Femur (tissue), 1 donor: ENCODE data around the gene MCM9.

Experiments
- DNase-seq: peaks from one replicate; pipeline ENCODE4 v3.0.0-alpha.2; 2017

MCM9 gene

DNA sequence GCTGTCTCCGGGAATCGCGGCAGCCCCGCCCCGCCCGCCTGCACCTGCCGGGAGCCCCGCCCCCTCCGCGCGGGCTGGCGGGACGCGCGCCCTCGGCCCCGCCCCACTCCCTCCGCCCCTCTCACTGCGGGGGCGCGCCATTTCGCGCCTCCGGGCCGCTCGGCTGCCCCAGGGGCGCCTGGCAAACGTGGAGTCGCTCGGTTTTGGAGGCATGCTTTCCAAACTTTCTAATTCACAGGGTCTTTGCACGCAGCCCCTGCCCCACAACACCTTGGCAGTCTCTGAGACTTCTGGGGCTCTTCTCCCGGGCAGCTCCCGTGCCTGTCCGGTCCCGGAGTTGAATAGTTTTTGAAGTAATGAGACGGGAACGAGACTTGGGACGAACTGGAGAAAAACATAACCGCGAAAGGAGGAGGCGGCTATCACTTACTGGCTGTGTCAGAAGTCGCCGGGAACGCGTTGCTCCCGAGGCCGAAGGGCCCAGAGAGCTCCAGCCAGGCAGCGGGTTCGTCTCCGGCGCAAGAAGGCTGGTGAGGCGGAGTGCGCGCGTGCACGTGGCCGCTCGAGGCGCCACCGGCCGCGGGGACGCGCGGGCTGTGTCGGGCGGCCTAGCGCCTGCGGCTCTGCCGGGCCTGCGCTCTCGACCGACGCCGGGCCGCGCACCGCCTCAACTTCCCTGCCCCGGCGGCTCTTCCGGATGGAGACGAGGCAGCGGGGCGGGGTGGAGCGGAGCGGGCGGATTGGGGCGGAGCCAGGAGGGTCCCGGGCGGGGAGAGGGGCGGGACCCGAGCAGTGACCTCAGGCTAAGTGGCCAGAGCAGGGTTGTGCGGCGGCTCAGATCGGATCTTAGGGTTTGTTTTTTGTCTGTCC, at the start of gene MCM9:
Gene MCM9, minus strand, starts transcription at position 699 of the 870 bp plus-strand sequence. CDS start 3,436 bp downstream, outside the sequence.
- peak; percentile 95 for DNase-seq

DNA sequence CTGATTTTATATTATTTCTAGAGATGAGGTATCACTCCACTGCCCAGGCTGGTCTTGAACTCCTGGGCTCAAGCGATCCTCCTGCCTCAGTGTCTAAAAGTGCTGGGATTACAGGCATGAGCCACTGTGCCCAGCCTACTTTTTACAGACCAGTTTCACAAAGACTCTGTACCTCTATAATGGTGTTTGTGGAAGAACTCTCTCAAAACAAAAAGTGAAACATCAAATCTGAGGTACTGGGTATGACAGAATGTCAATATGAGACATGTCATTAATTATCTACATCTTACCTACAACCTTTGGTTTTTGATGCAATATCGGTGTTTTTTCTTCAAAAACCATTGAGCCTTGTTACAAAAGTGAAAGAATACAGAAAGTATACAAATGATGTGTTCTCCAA, 49.4 kb upstream of the MCM9 start:
- no peak for DNase-seq

DNA sequence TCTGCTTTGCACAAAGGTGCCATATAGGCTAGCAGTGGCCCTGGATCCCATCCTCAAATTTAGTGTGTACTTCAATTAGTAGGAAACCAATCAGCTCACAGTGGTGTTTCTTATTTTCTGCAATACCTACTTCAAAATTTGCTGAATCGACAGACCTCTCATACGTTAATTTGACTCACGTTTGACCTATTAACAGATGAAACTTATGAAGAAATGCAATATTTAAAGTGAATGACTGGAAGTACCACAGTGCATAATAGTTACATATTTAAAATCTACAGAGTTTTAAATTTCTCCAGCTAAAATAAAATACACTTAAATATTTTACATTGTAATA, 47.6 kb upstream of the MCM9 start:
- DNase-seq = no peak

DNA sequence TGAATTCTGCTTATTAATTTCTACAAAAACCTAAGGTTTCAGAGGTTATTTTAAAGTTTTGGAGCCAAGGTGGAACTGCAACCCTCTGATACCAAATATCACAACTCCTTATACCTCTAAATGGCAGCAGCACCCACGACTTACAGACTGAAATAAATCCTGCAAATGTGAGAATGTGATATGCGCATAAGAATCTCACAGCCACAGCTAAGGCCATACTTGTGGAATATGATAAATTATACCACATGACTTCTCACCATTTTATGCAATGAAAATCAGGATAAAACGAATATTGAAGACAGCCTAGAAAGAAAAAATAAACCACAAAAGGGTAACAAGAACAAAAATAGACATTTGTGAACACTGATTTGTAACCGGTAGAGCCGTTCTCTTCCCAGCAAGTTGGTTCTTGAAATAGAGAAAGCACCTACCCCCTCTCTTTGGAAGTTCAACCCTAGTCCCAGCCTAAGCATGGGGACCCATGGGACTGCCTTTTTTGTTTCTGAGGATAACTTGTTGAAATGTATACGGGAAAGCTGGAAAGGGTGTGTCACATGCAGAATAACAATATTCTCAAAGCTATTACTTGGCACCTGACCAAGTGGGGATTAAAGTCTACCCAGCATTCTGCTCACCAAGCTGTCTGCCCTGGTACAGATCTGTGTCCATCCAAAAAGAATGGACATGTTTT, 47.1 kb upstream of the MCM9 start:
- DNase-seq = no peak

DNA sequence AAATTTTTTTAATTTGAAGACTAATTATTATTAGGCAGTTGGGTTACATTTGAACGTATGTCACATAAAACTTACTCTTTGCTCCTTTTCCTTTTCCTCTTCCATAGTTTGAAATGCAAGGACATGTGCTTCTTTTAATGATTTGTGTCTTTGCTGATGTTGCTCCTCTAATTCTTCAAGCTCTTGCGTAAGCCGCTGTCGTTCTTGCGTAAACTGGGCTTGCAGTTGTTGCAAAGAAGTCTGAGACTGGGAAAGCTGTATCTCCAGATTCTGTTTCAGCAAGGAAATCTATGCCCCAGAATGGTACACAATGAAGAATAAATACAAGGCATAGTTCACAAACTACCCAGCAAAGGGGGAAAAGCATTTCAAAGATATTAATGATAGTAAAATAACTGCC, 45.1 kb upstream of the MCM9 start:
- no peak for DNase-seq

DNA sequence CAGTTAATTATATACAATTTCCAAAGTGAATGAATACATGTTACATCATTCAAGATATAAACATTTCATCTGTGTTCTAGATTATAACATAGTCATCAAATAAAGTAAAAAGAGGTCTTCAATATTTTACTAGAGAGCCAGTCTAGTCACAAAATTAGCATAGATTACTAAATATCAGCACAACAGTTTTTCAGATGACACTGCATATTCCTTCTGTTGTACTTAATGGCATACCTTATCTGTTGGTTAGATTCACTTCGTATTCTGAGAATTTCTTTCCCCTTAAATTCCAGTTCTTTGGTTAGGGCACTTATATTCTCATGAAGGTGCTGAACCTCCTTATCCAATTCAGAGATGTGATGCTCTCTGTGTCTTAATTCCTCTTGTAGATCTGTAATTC, 39.8 kb upstream of the MCM9 start:
- DNase-seq = no peak

DNA sequence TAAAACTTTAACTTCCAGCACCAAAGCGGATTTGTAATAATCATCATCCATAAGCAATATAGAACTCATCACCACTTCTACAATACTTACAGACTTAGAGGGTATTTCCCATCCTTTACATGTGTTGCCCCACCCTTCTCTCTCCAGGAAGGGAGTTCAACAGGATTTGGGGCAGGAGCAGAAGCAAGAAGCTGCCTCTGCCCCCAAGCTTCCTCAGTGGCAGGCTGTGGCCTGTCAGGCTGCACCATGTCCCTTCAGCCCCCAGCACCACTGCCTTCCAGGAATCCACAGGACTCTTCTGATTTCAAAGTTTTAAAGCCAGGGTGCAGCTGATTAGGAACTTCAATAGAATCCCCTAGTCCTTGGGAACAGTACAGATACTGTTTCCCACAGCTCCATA, 36.7 kb upstream of the MCM9 start:
- no peak for DNase-seq

DNA sequence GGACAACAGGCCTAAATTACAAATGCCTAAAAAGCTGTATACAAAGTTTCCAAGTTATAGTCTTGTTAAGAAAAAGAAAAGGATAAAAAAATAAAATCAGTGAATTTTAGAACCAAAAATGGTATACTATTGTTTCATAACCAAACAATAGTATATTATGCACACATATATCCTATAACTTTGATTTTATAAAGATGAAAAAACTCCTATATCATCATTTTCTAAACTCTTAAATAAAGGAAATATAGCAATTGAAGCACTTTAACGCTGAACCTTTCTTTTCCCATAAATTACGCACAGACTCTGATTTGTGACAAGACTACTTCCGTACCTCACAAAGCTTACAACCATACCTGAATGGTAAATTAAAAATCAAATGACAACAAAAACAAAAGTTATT, 35.9 kb upstream of the MCM9 start:
- DNase-seq = no peak

DNA sequence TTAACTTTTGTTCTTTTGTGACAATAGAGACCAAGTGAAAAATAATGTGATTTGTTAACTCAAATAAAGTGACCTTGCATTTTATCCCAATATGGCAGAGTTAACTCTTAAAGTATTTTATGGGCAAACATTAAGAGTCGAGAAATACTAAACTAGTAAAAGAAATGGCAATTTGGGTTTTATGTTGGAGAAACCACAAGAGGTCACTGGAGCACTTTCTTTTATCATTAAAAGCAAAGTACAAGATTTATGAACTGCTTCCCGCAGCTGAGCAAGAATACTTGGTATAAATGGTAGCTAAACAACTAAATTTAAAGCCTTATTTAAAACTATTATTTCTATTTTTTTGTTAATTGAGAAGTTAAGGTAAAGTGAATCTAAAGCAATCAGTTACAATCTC, 33.5 kb upstream of the MCM9 start:
- DNase-seq = no peak

DNA sequence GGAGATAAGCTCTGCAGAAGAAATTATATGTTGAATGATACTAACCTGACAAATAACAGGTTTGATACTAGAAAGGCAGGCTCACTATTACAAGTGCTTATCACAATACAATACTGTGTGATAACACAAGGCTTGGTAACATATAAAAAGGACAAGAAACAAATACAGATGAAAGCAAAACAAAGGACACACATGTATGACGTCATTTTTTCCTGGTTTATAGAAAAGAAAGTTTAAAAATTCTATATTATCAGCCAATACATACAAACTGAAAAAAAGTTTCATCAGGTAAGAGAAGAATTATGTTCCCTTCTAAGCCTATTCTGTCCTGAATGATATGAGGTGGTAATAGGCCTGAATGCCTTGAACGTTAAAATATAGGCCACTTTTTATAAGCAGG, 32.3 kb upstream of the MCM9 start:
- no peak for DNase-seq

DNA sequence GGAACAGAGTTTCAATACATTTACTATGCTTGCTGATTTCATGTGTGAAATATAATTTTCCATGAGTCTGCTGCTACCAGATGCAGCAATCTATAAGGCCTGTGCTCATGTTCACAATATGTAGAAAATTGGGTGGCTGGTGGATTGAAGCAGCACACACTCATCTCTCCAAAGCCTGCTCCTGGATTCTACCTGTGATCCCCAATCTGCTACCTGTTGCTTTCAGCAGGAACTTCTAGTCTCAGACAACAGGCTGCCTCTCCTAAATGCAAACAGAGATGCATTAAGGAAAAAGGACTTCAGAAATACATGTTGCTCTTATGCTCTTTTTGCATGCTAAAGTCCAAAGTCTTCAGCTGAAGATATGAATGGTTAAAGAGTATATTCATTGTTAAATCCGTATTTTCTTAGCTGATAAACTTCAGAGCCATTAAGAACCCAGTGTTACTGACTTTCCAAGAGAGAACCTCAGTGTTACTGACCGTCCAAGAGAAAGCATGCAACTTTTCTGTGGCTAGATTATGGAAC, 30.9 kb upstream of the MCM9 start:
- no peak for DNase-seq

DNA sequence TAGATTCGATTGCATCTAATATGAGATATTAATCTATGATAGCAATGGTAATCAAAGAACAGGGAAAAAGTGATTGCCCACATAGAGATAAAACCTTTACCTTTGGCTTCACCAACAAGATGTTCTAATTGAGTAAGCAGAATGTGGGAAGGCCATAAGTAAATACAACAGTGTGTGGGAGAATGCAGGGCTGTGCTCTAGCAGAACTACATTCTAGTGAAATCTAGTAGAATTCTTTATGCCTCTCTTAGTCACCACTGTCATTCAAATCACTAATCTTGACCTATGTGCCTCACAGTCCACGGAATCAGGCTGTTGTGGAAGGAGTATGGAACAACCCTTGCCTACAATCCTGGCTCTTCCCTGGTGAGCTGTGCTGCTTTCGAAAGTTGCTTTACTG, 30.4 kb upstream of the MCM9 start:
- DNase-seq = no peak

DNA sequence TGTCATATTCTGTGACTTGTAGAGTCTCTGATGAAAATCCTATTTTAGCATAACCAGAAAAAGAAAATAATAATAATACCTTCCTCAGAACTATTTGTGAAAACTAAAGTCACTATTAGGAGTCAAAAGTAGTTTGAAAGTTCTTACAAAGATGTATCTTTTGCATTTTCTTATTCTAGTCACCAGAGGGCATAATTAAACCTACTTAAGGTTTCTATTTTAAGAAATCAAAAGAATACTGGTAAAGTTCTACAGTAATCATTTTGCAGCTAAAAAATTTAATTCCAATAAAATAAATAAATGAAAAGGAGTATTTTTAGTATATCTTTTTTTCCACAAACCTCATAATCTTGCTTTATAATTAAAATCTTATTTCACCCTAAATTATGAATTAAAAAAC, 28.0 kb upstream of the MCM9 start:
- no peak for DNase-seq

DNA sequence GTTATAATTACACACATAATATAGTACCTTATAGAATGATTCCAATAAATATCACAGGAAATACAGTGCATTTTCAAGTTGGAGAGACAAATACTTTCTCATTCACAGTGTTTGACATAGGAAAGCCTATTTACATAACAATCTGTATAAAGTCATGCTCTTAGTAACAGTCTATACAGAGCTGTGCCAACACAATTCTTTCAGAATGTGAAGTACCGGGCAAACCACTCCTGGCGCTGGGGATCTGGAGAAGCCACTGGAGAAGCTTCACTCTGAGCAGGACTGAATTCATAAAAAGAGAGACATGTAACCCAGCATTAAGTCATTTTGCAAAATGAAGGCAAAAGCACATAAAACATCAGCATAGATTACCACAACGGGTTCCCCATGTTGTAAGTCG, 24.9 kb upstream of the MCM9 start:
- no peak for DNase-seq

DNA sequence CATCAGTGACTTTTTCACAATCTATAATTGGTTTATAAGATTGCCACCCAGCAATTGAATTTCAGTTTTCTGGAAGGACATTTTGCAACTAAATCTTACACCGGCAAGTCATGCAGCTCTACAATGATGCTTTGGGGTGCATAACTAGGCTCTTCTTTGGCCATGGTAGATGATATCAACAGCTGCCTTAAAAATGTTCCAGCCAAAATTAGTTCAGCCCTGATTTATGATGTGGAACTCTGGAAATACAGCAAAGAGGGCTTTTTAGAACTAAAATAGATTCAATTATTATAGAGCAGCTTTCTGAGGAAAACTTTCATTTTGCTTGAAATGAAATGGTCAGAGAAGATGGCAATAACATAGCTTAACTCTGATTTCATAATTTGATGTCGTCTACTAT, 18.4 kb upstream of the MCM9 start:
- DNase-seq = no peak

DNA sequence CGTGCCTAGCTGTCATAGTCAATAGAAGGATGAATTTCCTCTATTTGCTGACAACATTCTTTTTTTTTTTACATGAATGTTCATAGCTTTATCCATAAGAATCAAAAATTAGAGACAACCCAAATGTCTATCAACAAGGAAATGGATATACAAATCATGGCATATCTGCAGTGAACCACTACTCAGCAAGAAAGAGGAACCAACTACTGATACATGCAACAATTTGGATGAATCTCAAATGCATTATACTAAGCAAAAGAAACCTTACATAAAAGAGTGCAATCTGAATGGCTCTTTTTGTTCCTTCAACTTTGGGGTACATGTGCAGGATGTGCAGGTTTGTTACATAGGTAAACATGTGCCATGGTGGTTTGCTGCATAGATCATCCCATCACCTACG, 17.7 kb upstream of the MCM9 start:
- no peak for DNase-seq

DNA sequence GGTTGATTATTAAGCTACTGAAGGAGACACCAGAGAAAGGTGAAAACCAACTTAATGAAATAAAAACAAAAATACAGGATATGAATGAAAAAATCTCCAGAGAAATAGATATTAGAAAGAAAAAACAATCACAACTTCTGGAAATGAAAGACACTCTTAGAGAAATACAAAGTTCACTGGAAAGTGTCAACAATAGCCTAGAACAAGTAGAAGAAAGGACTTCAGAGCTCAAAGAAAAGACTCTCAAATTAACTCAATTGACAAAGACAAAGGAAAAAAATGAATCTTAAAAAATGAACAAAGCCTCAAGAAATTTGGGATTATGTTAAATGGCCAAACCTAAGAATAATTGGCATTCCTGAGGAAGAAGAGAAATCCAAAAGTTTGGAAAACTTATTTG, 10.3 kb upstream of the MCM9 start:
- no peak for DNase-seq

DNA sequence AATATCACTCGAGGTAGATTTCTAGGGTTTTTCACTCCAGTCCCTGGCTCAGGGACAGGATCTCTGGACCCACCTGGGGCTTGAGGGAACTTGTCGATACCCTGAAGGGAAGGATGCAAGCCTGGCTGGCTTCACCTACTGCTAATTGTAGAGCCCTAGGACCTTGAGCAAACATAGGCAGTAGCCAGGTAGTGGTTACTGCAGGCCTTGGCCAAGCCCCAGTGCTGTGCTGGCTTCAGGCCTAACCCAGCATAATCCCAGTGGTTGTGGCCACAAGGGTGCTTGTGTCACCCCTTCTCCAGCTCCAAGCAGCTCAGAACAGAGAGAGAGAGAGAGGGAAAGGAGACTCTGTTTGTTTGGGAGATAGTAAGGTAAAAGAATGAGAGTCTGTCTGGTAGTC, 5.8 kb upstream of the MCM9 start:
- no peak for DNase-seq

DNA sequence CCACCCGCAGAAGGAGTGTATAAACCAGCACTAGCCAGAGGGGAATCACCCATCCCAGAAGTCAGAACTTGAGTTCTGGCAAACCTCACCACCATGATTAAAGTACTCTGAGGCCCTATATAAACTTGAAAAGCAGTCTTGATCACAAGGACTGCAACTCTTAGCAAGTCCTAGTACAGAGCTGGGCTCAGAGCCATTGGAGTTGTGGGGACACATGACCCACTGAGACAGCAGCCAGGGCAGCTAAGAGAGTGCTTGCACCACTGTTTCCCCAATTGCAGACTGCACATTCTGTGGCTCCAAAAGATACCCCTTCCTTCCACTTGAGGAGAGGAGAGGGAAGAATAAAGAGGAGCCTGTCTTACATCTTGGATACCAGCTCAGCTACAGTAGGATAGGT, 4.7 kb upstream of the MCM9 start:
- DNase-seq = no peak

DNA sequence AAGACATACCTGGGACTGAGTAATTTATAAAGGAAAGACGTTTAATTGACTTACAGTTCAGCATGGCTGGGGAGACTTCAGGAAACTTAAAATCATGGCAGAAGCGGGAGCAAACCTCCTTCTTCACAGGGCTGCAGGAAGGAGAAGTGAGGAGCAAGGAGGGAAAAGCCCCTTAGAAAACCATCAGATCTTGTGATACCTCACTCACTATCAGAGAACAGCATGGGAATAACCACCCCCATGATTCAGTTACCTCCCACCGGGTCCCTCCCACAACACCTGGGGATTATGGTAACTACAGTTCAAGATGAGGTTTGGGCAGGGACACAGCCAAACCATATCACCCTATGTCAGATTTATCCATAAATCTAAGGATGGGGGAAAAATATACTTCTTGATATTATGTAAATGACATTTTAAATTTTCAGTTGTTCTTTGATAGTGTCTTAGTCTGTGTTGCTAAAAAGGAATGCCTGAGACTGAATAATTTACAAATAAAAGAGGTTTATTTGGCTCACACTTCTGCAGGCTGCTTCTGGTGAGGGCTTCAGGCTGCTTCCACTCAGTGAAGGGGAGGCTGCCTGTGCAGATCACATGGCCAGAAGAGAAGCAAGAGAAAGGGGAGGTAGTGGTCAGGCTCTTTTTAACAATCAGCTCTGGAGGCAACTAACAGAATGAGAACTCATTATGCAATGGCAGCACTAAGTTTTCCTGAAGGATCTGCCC, 1.2 kb upstream of the MCM9 start:
- no peak for DNase-seq

DNA sequence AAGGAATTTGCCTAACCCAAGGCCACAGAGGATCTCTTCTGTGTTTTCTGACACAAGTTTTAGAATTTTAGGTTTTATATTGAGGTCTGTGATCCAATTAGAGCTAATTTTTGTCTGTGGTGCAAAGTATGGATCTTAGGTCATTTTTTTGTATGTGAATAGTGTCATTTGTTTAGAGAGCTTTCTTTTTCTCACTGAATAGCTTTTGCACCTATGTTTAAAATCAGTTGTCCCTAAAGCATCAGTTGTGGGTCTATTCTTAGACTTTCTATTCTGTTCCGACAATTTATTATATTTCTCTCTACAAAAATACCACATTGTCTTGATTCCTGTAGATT, 341 bp upstream of the MCM9 start:
- DNase-seq = no peak

DNA sequence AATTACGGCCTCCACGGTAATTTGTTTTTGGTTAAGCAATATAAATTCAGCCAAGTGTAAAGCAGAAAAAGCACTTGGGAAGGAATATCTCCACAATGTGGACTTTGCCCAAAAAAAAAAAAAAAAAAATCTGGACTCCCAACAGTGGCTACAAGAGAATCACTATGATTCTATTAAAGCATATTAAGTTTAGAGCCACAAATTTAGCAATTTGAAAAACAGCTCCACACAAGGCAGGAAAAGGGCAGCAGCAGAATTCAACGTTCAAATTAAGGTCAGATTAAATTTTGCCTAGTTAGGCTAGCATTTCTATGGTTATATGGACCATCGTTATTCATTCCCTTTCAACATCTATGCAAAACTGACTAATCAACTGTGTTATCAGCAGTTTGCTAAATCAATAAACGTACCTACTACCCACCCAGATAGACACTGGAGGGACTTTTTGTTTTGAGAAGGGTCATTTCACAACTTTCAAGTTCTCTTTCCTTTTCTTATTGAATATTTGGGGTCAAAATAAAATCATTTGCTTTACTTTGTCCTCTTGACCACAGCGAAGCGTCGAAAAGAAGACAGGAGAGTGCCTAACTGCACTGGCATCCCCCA, 1.0 kb downstream of the MCM9 start:
- no peak for DNase-seq

DNA sequence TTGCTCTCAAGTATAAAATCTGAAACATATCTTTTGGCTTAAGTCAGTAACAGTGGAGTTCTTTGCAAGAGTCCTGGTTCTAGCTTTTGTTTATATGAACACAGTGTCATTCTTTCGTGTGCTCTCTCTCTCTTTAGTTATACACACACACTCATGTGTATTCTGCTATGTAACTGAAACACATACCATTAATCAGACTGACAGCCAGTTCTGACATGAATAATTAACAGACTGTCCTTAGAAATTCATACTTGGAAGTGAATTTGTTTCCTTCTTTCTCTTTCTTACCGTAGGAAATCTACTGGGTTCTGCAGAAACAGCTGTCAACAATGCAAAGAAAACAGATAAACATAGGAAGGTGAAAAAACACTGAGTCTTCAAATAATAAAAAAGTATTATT, 2.5 kb downstream of the MCM9 start:
- DNase-seq = no peak

DNA sequence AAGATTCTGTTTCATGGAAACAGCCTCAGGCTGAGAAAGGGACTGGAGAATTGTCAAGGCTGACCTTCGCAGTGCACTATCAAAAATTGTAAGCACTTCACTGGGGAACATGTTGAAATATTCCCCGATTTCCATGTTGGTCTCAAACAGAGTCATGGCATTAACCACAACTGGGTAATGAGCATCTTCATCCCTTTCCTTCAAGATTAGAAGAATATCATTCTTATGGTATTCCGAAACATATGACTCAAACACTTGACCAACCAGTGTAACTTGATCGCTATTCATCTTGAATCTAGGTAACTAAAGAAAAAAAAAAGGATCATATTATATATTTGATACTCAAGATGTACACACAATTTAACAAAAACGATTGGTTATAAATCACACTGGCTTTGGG, 3.5 kb downstream of the MCM9 start:
- DNase-seq = no peak
